GM21390 (cell line): ENCODE data around the gene PPP1R1C.
"Not testable (repeated sequence)": the region's sequence is repeated elsewhere in the genome, so short reads cannot be mapped to it uniquely, and the experiment has no call there.

Source experiments
- ATAC-seq: cut with Tn5 transposase; IDR thresholded peaks from one replicate; pipeline ENCODE4 v1.9.1; 2021; ENCODE audit not compliant: unreplicated experiment

The PPP1R1C gene, protein sequence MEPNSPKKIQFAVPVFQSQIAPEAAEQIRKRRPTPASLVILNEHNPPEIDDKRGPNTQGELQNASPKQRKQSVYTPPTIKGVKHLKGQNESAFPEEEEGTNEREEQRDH

DNA sequence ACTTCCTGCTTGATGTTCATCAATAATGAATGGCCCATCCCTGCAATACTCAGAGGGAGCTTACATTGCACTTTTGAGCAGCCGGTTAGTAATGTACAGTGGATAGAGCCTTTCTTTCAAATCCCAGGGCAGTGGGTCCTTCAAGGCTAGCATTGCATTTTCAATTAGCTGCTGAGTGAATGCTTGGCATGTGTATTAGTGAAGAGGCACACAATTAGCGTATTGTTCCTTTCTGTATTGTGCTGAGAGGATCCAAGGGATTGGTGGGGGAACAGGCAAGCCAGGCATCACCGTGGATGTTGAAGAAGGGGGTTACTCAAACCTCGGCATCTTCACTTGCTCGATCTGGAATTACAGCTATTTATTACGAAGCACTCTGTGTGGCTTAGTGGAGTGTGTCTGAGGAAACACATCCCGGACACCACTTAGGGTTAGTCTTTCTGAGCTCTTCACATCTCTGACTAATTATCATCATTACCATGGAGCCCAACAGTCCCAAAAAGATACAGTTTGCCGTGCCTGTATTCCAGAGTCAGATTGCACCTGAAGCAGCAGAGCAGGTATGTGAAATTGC, at the start of gene PPP1R1C:
PPP1R1C (plus strand) TSS at position 222 of the 574 bp plus-strand sequence; CDS start at position 480, 258 bp downstream.
- ATAC-seq = no peak

DNA sequence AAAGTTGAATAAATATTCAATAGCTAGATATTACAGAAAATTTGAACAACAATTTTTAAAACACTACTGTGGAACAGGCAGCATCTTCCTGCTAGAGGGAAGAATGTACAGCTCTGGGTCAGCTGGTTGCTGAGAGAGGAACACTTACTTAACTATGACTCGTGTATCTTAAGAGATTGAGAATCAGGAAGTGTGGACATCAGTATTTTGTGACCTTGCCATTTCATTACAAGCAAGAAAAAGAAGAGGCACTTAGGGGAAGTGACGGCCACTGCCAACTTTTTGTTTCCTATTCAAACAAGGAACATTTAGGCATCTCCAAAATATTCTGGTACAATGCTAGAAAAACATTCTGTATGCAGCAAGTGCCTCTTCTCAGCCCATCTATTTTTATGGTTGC, 48.2 kb upstream of the PPP1R1C start:
- no peak for ATAC-seq

DNA sequence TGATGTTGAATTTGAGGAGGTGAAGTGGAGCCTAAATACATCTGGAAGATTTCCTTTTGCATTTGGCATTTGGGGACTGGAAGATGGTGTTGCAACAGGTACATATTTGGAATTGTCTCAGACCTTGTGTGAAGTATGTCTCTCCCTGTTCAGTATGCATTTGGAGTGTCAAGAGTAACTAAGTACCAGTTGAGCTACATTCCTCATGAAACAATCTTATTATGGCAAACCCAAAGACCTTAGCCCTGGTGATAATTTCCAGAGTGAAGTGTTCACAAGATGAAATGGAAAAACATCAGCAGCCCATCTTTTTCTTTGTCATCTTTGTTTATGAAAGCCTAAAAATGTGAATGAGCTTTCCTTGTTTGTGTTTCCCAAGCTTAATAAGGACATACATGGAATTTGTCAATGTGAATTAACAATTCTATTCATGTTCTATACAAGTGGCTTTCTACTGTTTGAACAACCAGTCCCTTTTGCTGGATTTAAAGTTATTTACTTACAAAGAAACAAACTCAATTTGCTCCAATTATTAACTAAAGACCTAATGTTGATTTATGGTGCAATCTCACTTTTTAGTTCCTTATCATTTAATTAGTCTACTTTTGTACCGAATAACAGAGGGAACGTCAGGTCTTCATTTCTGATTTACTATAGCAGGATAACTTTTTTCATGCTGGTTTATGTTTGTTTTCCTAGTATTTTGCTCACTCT, 42.1 kb upstream of the PPP1R1C start:
- no peak for ATAC-seq

DNA sequence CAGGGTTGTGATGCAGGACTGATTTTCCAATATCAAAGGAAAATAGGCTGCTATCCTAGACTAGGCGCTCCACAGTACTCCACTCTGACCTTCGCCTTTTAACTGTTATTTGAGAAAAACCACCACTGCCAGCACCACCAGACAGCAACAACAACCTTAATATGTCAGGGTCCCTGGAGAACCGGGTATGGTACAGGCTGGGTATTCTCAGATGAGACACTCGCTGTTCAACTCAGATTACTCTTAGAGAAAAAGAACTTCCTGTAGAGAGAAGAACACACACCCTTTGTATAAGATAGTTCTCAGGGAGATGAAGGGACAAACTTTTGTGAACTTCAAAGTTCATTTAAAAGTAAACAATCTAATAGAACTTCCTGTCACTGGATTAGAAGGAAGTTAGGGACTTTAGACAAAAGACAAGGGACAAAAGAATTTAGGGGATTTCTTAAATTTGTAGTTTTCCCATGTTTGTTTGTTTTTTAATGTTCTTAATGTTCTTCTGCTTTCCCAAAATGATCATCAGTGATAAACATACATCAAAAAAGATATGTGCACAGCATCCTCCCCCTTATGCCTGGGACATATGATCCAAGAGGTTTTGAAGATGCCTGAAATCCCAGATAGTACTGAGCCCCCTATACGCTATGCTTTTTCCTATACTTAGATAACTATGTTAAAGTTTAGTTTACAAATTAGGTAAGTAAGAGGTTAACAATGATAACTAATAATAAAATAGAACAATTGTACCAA, 41.3 kb upstream of the PPP1R1C start:
- ATAC-seq = no peak

DNA sequence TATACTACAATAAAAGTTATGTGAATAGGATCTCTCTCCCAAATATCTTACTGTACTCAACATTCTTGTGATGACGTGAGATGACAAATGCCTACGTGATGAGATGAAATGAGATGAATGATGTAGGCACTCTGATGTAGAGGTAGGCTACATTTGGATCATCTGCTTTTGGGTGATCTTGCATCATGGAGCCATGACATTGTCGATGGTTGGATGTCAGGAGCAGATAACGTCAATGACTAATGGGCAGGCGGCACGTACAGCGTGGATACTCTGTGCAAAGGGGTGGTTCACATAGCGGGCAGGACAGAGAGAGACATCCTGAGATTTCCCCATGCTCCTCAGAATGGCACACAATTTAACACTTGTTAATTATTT, 40.8 kb upstream of the PPP1R1C start:
- no peak for ATAC-seq

DNA sequence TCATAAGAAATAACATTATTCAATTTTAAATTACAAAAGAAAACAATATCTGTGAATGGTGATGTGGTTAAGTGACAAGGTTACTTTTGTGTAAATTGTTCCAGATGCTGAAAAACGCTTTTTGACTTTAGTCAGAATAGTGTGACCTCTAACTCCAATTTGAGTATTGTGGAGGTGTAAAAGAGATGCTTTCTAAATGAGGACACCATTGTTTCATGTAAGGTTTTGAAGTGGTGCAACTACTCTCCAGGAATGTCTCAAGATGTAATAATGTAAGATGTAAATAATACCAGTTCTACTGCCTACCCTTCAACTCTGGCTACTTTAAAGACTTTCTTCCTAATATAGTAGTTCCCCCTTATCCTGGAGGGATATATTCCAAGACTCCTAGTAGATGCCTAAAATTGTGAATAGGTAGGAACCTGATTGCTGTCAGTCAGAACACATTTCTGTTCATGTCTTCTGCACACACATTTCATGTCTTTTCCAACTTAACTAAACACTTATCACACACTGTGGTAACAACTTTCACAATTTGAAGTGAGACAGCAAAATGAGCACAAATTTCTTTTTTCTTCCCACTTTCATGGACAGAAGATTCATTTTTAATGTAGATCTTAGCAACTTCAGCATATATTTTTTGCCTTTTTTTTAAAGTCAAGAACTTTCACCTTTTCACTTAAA, 39.1 kb upstream of the PPP1R1C start:
- ATAC-seq = no peak

DNA sequence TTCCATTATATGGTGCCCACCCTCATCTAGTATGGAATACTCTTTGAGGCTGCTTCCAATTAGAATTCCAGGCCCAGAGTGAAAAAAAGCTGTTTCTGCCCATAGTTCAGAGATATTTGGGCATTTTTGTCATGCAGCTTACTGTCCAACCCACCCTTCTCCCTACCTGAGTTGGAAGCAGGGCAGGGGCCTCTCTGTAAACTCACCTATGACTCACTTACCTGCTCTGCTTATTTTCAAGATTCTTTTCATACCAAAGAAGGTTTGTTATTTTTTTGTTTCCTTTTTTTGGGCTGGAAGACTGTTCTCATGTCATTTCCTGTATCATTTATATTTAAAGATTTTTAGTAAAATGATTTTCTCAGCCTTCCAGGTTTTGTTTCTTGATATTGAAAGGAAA, 38.4 kb upstream of the PPP1R1C start:
- no peak for ATAC-seq

DNA sequence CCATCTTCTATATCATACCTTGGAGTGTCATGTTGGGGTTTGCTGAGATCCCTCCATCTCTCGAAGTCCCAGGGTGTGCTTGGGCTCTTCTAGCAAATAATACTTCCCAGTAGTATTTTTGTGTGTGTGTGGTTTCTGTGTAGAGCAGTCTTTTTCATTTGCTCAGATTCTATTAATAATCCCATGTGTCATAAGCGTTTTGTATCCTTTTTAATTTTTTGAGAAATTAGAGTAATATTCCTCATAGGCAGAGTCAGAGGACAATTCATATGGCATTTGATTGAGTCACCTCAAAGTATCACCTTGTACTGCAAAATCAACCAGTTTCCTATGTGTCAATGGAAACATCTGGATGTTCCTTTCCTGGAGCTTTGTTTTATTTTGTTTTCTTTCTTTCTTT, 37.4 kb upstream of the PPP1R1C start:
- ATAC-seq = no peak

DNA sequence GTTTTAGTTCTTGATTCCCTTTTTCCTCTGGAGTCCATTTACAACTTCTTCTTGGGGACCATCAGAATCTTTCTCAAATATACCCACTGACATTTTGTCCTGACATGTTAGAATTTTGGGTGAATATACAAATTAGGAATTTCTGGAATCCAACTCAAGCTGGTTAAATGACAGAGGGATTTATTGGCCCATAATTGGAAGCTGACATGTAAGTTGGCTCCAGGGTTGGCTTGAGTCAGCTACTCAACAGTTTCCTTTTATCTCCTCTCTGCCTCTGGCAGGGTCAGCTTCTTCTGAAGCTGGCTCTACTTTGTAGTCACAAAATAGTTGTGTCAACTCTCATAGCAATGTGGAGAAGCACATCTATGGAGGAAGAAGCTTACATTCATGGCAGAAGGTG, 36.6 kb upstream of the PPP1R1C start:
- no peak for ATAC-seq

DNA sequence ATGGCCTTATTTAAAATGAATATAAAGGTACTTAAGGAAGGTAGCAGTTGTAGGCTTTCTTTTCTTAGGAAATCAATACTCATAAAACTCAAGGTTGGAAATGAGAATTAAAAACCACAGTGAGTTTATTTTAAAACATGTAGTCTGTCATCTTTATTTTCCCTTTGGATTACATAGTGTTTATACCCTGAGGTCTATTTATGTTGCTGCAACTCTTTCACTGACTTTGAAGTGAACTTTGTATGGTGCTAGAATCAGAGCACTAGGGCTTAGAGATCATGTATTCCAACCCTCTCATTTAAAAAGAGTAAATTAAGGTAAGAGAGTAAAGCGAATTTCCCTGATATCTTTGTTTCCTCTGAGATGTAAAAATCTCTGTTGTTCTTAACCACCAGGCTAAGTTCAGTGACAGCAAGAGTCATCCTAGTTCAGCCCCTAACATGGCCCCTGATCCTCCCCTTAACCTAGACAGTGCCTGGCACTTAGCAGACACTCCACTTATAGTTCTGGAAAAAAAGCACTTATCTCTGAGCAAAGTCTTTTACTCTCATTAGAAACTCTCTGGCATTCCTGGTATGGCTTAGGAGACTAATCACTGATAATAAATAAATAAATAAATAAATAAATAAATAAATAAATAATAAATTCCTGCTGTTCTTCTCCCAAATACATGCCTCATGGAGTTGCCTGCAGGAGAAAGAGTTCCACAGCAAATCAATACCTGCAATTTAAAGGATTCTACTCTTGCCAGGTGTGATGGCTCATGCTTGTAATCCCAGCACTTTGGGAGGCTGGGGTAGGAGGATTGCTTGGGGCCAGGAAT, 33.0 kb upstream of the PPP1R1C start:
- ATAC-seq = no peak

DNA sequence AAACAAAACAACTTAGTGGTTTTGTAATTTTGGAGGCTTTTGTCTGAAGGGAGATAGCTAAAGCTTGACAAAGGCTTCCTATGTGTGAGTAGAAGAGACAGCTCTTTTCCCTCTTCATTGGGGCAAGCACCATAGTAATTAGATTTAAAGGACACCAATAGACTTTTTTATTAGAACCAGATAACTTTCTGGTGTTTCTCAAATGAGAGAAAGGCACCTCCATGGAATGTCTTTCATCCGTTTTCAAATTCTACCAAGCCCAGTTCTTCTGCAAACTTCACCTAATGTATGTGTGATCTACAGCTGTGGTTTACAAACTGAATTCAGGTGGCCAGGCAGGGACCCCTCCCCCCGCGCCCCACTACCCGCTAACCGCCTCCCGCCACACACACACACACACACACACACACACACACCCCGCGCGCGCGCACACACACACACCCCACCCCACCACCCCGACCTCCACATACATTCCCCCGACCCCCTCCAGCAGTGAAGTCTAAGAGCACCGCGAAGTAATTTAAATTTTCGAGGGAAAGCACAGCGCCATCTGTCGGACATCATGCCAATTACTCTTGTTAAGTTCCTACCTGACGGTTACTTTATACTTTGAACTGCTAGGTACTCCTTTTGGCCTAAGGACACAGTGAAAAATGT, 31.6 kb upstream of the PPP1R1C start:
- ATAC-seq = peak; percentile 78

DNA sequence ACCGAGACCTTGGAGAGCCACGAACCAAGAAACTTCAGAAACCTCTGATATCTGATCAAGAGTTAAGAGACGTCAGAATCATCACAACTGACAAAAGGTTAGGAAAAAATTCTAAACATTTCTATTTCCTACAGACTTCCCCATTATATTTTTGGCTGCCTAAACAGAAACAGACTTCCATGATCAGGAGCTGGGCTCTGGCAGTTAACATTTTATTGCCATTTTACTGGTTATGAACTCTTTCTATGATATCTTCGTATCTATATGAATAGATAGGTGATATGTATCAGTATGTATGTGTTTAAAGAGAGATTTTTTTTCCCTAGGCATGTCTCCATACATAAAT, 31.1 kb upstream of the PPP1R1C start:
- ATAC-seq = no peak

DNA sequence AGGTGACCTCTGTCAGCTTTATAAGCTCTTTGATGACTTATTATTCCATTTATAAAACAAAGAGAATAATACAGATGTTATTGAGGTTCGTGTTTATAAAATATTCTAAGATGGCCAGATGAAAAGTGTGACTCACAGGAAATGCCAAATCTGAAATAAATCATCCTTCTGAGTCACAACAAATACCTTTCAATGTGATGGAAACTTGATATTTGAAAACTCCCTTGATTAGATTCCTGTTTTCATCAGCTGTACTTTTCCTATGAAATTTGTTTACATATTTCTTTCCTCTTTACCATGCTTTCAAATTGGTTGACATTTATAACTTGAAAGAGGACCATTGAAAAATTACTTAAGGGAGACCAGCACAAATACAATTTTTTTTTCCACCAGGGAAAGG, 30.6 kb upstream of the PPP1R1C start:
- ATAC-seq = no peak

DNA sequence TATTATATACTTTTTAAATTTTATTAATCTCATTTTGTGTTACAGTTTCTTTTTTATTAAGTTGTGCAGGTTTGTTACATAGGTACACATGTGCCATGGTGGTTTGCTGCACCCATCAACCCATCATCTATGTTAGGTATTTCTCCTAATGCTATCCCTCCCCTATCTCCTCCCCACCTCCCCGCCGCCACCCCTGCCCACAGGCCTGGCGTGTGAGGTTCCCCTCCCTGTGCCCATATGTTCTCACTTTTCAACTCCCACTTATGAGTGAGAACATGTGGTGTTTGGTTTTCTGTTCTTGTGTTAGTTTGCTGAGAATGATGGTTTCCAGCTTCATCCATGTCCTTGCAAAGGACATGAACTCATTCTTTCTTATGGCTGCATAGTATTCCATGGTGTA, 29.8 kb upstream of the PPP1R1C start:
- not testable (repeated sequence) for ATAC-seq

DNA sequence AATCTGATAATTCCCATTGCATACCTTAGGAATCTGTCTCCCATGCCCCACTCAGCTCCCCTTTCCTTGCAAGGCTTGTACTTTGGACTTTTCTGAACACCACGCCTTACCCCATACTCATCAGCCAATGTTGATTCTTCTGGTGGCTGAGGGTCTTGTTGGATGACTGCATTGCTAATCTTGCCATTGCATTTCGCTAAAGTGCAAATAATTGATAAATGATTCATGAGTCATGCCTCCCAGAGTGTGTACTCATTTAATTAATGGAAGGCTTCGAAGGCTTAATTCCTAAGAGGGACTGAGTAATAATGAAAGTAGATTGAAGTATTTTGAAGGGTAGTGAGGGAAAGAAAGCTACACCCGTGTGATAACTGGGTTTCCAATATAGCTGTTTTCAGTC, 28.0 kb upstream of the PPP1R1C start:
- ATAC-seq = no peak

DNA sequence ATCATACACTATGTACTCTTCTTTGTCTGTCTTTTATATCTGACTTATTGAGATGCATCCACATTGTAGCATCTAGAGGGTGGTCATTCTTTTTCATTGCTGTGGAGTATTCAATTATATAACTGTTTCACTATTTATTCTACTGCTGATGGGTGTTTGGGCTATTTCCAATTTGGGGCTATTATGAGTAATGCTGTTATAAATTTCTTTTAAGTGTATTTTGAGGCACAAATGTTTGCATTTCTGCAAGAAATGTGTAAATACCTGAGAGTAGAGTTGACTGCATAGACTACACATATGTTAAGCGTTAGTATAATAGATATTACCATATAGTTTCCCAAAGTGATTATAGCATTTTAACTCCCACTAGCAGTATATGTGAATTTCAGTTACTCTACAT, 26.9 kb upstream of the PPP1R1C start:
- no peak for ATAC-seq

DNA sequence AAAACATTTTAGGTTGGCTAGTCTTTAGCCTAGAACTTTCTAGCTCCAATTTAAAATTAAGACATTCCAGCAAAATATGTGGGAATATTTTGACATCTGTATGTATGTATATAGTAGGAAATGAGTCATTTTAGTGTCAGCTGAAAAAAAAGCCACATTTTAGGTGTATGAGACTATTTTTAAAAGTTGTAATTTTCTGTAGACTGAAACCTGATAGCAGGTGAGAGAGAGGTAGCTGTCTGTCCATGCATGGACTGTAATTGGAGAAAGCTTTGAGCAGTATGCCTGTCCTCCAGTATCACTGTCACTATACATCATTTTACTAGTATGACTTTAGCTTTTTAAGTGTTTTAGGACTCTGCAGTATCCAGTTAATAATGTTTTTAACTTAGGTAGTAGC, 26.1 kb upstream of the PPP1R1C start:
- ATAC-seq = no peak

DNA sequence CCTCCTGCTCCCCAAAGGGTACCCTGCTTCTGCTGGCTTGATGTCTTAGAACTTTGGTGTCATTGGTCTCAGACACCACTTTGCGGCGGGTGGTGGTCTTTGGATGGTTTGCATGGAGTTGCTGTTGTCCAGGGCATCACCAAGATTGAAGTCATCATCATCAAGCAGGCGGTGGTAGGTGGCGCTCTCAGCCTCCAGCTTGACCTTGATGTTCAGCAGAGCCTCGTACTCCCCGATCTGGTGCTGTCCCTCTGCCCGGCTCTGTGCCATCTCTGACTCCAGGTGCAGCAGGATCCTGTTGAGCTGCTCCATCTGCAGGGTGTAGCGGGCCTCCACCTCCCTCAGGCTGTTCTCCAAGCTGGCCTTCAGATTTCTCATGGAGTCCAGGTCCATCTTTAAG, 24.5 kb upstream of the PPP1R1C start:
- not testable (repeated sequence) for ATAC-seq

DNA sequence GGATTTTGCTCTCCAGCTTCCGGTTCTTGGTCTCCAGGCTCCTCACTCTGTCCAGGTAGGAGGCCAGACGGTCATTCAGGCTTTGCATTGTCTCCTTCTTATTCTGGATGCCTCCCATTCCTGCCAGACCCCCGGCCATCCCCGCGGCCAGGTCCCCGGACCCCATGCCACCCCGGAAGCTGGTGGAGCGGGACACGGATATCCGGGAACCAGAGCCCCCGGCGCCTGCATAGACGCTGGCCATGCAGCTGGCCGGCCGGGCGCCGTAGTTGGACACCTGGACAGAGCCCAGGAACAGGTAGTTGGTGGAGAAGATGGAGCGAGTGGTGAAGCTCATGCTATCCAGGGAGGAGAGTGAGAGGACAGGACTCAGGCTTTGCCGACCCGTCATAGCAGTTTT, 23.5 kb upstream of the PPP1R1C start:
- no peak for ATAC-seq

DNA sequence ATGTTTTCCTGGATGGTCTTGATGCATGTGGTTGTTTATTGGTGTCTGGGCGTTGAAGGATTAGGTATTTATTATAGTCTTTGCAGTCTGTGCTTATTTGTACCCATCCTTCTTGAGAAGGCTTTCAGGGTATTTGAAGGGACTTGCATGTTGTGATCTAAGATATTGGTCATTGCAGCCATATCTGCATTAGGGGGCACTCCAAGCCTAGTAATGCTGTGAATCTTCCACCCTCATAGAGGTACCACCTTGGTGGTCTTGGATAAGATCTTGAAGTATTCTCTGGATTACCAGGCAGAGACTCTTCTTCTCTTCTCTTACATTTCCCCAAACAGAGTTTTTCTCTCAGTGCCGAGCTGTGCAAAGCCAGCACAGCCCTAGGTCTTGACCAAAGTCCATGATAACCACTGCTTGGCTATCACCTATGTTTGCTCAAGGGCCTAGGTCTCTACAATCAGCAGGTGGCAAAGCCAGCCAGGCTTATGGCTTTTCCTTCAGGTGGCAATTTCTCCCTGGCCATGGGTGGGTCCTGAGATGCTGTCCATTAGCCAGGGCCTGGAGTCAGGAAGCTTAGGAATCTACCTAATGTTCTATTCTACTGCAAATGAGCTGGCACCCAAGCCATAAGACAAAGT, 15.4 kb upstream of the PPP1R1C start:
- ATAC-seq = no peak
